Ovary (tissue), 9 donors: ENCODE results near the gene NINJ1. TPM values are rescaled to one million over a fixed set of nuclear protein-coding genes. Genes with fewer than 3 reads are reported as not detected.

Experiments
- DNase-seq, 5 donors: peaks; one replicate each; pipeline ENCODE4 v3.0.0-alpha.2; 2019 to 2020
- H3K27ac ChIP-seq, 2 donors: fragments of 200-600 bp; one replicate each; pipeline versions ENCODE4 v1.5.1 to v1.8.0; 2019 to 2022
- H3K27me3 ChIP-seq: fragments of 200-600 bp; one replicate; pipeline ENCODE4 v1.8.0; 2022
- H3K36me3 ChIP-seq: fragments of 200-600 bp; sonication (generic); one replicate; pipeline ENCODE4 v1.5.1; 2019
- H3K4me1 ChIP-seq: one replicate; pipeline ENCODE4 v1.8.1; 2013; ENCODE audit warnings: mild to moderate bottlenecking, moderate library complexity; ENCODE audit not compliant: insufficient read depth
- H3K4me3 ChIP-seq: fragments of 200-600 bp; sonication (generic); one replicate; pipeline ENCODE4 v1.5.1; 2017
- H3K9me3 ChIP-seq, 2 donors: fragments of 200-600 bp in 1 of 2; sonication (generic) in 1 of 2; one replicate each; pipeline versions ENCODE4 v1.5.1 to v1.8.1; 2013 to 2019; ENCODE audit warnings: mild to moderate bottlenecking in 1 of 2, moderate library complexity in 1 of 2
- EP300 ChIP-seq: sonication (generic); formaldehyde crosslinking; IDR thresholded peaks from one replicate; pipeline ENCODE4 v1.6.1; 2017; ENCODE audit warnings: antibody characterized with exemption
- POLR2A ChIP-seq: fragments of 450-650 bp; IDR thresholded peaks from one replicate; pipeline ENCODE4 v1.6.1; 2017; ENCODE audit warnings: antibody characterized with exemption, mild to moderate bottlenecking, moderate library complexity
- WGBS, 3 donors: extraction: QIAGEN DNeasy Blood & Tissue Kit in 1 of 3; methylation state at CpG; one replicate each; pipeline versions ENCODE4 v1.1.5 to v1.1.7; 2013 to 2017; 5-methylcytosine and 5-hydroxymethylcytosine counted together
- intact Hi-C, 4 donors: fragments of 100-400 bp; cut with DNase I; formaldehyde crosslinking; loops; one replicate each; pipeline versions ENCODE4 v1.11.0 to v1.15.1; 2022 to 2023
- polyA plus RNA-seq, 2 donors: library from polyadenylated mRNA; stranded (reverse); fragments of 200-250 nt in 1 of 2; fragments of 350-450 nt in 1 of 2; fragmentation: Illumina TruSeq in 1 of 2; extraction: RNeasy Lipid Tissue Mini Kit (QIAGEN cat#74804) in 1 of 2; gene quantifications; one replicate each; pipeline ENCODE4 v1.2.3, GENCODE V29; 2013 to 2014
- total RNA-seq, 7 donors: library from RNA; depleted of rRNA in 2 of 7; stranded (reverse); fragments of >200 nt in 2 of 7; fragmentation: NEBNext Ultra II Directional in 3 of 7; extraction: Animal tissue kit (Norgen Biotek cat#: 25700) in 3 of 7; gene quantifications; one replicate each; pipeline versions ENCODE4 v1.1.0 to v1.2.4, GENCODE V29; 2016 to 2023
- TF ChIP-seq, protein P1 (sequence below), 3 donors: fragments of 450-650 bp in 2 of 3; fragments of 200-600 bp in 1 of 3; IDR thresholded peaks; one replicate each; pipeline versions ENCODE4 v1.5.1 to v1.8.0; 2016 to 2022; ENCODE audit warnings: antibody characterized with exemption in 3 of 3, mild to moderate bottlenecking in 1 of 3
- donor health status: DM: no; HTN: no; CAD: no; lungs with moderate emphysema.
- donor health status: DM: no; HTN: no; CAD: no.
- donor health status: Bipolar disorder and iron deficiency.
- donor health status: DM: yes; HTN: yes; CAD: no.
- donor health status: DM: no; HTN: no; CAD: no.
- donor health status: DM: yes; HTN: yes; CAD: no.

NINJ1 gene
- total and polyA plus RNA-seq, 9 donors: 7.5 to 75.2 (median 40.6) TPM

GRCh38 chr9:93121316-93122241, 12.5 kb downstream of the NINJ1 start:
- TF ChIP-seq POLR2A (no peak), EP300 (no peak)
- TF ChIP-seq, protein P1, sequence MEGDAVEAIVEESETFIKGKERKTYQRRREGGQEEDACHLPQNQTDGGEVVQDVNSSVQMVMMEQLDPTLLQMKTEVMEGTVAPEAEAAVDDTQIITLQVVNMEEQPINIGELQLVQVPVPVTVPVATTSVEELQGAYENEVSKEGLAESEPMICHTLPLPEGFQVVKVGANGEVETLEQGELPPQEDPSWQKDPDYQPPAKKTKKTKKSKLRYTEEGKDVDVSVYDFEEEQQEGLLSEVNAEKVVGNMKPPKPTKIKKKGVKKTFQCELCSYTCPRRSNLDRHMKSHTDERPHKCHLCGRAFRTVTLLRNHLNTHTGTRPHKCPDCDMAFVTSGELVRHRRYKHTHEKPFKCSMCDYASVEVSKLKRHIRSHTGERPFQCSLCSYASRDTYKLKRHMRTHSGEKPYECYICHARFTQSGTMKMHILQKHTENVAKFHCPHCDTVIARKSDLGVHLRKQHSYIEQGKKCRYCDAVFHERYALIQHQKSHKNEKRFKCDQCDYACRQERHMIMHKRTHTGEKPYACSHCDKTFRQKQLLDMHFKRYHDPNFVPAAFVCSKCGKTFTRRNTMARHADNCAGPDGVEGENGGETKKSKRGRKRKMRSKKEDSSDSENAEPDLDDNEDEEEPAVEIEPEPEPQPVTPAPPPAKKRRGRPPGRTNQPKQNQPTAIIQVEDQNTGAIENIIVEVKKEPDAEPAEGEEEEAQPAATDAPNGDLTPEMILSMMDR (IDR thresholded peaks at IDR 0.05): no peak
- intact Hi-C loops: no loop called here
- peak; percentile 17 to 45 (median 38) for DNase-seq
- Histone ChIP-seq H3K27ac (peak overlapping the region in 1 of 2 donors; percentile 68), H3K9me3 (no peaks in the 10 kb centered on the region), H3K27me3 (no peaks in the 10 kb centered on the region), H3K36me3 (no peaks in the 10 kb centered on the region), H3K4me3 (no peak overlapping the region), H3K4me1 (peaks cover 11% of the 10 kb centered on the region)
- whole genome bisulfite sequencing, 3 donors: 83 to 85% (median 84%) methylated on average over 20 of the region's 20 CpGs

GRCh38 chr9:93120846-93121315, 13.2 kb downstream of the NINJ1 start:
- H3K27ac ChIP-seq: peak overlapping the region in 1 of 2 donors; percentile 68
- 86 to 88% (median 87%) methylated on average over 11 of the region's 11 CpGs for WGBS, 3 donors
- H3K36me3 ChIP-seq: no peaks in the 10 kb centered on the region

GRCh38 chr9:93119953-93120845, 13.9 kb downstream of the NINJ1 start:
- Histone ChIP-seq H3K9me3 (no peaks in the 10 kb centered on the region), H3K36me3 (no peaks in the 10 kb centered on the region), H3K4me1 (peaks cover 16% of the 10 kb centered on the region), H3K27ac (peak overlapping the region in 1 of 2 donors; percentile 68), H3K4me3 (no peak overlapping the region), H3K27me3 (no peaks in the 10 kb centered on the region)
- intact Hi-C loops: no loop called here
- 32 to 38% (median 38%) methylated on average over 23 of the region's 23 CpGs for WGBS, 3 donors
- peak; percentile 91 to 97 (median 96) for DNase-seq
- TF ChIP-seq EP300 (no peak), POLR2A (no peak)
- TF ChIP-seq, protein P1 (IDR thresholded peaks at IDR 0.05): peak in 2 of 3 donors; percentile 63 to 64

More at GRCh38 chr9:93120846-93121315, 13.2 kb downstream of the NINJ1 start:
- no peak overlapping the region for H3K4me3 ChIP-seq
- H3K9me3 ChIP-seq: no peaks in the 10 kb centered on the region
- intact Hi-C loops: no loop called here
- peaks cover 16% of the 10 kb centered on the region for H3K4me1 ChIP-seq
- no peaks in the 10 kb centered on the region for H3K27me3 ChIP-seq
- TF ChIP-seq EP300: no peak
- TF ChIP-seq, protein P1 (IDR thresholded peaks at IDR 0.05): no peak
- TF ChIP-seq POLR2A: no peak
- peak in 2 of 5 donors; percentile 48 to 49 for DNase-seq

DNA sequence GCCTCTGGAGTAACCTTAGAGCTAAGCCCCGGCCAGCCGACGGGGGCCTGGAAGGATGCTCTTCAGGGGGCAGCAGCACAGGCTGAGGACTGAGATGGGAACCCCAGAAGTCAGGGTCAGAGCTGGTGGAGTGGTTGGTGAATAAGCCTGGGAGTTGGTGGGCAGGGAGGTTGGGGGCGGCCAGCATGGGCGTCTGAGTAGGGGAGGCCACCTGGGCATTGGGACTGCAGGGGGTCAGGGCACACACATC, 14.4 kb downstream of the NINJ1 start:
- no peak overlapping the region for H3K4me3 ChIP-seq
- H3K4me1 ChIP-seq: peaks cover 16% of the 10 kb centered on the region
- no peak for DNase-seq
- no peaks in the 10 kb centered on the region for H3K9me3 ChIP-seq
- peak overlapping the region in 1 of 2 donors; percentile 65 for H3K27ac ChIP-seq
- WGBS, 3 donors: 40 to 66% (median 44%) methylated on average over 5 of the region's 5 CpGs
- H3K36me3 ChIP-seq: no peaks in the 10 kb centered on the region
- TF ChIP-seq POLR2A (no peak), EP300 (no peak)
- TF ChIP-seq, protein P1 (IDR thresholded peaks at IDR 0.05): no peak
- H3K27me3 ChIP-seq: no peaks in the 10 kb centered on the region
- intact Hi-C loops: no loop called here
